Cerebellar cortex (tissue), 1 donor: ENCODE results near the gene PRSS56.
A peak's percentile ranks its signal among the peaks of the same experiment; 100 is the strongest.

Experiments
- DNase-seq: peaks from one replicate; pipeline ENCODE4 v3.0.0-alpha.2; 2015; ENCODE audit warnings: low spot score

PRSS56 gene

DNA sequence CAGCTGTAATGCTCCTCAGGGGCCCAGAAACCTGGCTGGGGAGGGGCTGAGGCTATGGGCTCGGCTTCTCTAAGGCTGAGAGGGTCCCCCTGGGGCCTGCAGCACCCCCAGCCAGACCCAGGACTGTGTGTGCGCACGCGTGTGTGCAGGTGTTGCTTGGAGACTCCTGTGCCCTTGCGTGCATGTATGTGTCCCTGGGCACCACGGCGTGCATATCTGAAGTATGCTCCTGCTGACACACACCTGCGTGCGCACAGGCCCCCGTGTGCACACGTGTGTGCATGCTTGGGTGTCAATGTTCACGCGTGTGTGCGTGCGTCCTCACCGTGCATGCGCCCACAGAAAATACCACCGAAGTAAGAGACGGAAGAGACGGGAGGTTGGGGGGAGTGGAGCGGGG is 17.7 kb upstream of the PRSS56 start:
- DNase-seq: no peak

- DNase-seq: peak; percentile 38
These were observed 17.0 kb upstream of the PRSS56 start for GRCh38 chr2:232502911-232503808.

DNA sequence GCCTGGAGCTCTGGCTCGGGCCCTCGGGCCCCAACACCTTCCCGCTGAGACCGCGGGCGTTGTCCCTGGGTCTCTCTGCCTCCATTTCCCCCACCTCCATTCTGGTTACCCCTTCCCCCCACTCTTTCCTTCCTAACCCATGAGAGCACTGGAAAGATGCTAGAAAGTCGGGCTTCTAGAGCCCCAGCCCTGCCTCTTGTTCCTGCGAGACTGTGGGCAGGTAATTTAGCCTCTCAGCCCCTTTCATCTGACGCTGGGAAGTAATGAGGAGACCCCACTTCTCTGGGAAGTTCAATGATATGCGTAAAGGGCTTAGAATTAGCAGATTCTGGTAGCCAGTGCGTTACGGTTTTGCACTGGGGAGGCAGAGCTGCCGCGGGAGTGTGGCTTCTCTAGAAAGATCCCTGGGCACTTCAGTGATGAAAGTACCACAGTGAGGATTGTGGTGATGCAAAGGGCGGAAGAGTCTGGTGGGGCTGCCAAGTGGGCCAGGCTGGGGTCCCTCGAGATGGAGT is 16.3 kb upstream of the PRSS56 start:
- DNase-seq: no peak

- DNase-seq: peak; percentile 18
These were observed 15.8 kb upstream of the PRSS56 start for GRCh38 chr2:232504438-232504837.

- DNase-seq: no peak
These were observed 14.3 kb upstream of the PRSS56 start for GRCh38 chr2:232505856-232506255.

DNA sequence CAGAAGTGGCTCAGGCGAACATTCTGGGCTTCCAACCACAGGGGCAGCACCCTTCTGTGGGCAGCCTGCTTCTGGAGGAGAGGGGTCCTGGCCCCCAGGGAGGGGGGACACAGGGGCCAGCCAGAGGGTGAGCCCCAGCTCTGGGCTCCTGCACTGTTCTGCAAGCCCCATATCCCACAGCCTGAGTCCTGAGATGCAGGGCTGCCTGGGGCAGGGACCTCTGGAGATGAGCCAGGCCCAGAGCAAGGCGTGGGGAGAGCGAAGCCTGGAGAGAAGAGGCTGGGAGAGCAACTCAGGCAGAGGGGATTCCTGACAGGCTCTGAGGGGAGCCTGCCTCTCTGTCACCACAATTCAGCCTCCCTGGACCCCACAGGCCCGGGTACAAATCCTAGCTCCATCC is 13.5 kb upstream of the PRSS56 start:
- no peak for DNase-seq

GRCh38 chr2:232508251-232508650 is 11.9 kb upstream of the PRSS56 start:
- no peak for DNase-seq

DNA sequence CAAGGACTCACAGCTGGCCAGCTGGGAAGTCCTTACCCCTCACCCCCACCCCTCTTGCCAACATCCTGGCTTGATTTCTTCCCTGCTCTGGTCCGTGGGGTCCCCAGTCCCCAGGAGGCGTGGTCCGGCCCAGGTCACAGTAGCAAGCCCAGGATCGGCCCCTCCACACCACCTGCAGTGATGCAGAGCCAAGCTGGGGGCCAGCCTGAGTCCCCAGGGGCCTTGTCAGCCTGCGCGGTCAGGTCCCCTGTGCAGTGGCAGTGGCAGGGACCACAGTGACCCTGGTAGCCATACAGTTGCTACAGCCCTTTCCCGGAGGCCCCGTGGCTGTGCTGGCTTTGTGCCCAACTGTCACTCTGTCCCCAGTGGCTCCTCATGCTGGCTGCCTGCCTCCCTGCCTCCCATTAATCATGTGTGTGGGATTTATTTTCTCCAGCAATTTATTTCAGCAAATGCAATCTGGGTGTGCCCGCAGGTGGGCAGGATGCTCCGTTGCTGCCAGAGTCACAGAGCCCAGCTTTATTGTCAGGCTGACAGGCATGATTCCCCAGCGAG is 8.8 kb upstream of the PRSS56 start:
- no peak for DNase-seq

GRCh38 chr2:232512602-232513001 is 7.6 kb upstream of the PRSS56 start:
- no peak for DNase-seq

DNA sequence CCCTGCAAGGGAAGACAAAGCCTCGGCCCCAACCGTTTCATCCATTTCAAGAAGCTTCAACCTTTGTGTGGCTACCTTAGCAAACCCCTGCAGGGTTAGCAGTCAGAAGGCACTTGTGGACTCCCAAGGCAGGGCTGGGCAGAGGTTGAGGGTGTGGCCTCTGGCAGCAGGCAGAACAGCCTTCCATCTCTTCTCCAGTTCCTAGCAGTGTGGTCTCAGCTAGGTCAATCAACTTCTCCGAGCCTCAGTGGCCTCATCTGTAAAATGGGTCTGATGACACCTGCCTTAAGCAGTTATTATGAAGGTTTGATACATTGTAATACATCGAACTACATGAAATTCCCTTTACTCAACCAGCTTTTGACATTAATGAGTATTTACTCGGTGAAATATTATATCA is 6.8 kb upstream of the PRSS56 start:
- no peak for DNase-seq

DNA sequence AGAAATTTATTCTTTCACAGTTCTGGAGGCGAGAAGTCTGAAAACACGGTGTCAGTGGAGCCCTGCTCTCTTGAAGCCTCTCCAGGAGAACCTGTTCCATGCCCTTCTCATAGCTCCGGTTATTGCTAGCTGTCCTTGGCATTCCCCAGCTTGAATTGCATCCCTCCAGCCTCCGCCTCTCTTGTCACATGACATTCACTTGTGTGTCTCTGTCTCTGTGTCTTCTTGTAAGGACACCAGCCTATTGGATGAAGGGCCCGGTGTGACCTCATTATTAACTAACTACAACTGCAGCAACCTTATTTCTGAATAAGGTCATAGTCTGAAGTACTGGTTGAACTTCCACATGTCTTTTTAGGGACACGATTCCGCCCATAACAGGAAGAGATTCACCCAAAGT is 4.5 kb upstream of the PRSS56 start:
- no peak for DNase-seq

DNA sequence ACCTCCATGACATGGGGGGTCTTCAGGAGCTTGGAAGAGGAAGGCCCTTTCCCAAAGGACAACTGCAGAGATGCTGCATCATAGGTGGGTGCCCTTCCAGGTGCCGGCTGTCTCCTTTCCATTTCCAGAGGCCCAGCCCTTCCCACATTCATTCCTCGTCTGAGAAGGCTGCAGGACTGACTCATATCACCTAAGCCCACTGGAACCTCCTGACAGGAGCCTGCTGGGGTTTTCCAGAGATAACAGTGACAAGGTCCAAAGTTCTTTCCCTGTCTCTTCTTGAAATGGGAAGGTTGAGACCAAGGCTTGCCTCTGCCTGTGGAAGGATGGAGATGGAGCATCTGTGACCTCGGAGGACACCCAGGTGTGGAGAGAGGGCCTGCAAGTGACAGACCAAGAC is 3.6 kb upstream of the PRSS56 start:
- no peak for DNase-seq

GRCh38 chr2:232518844-232519243 is 1.3 kb upstream of the PRSS56 start:
- no peak for DNase-seq

GRCh38 chr2:232520489-232520888 is 301 bp downstream of the PRSS56 start:
- DNase-seq: no peak

DNA sequence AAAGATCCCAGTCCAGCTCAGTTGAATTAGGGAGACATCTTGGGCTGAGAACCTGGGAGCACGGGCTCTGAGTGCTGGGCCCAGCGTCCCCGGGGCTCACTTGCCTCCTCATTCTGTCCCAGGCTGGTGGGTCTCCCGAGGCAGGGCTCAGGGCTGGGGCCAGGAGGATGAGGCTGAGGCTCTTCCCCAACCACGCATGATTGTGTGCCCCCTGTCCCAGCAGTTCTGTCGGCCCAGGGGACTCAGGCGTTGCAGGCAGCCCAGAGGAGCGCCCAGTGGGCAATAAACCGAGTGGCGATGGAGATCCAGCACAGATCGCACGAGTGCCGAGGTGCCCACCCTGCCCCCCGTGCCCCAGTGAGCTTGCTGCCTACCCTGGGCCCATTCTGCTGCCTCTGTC is 910 bp downstream of the PRSS56 start:
- no peak for DNase-seq

GRCh38 chr2:232521959-232522622 is 1.9 kb downstream of the PRSS56 start:
- DNase-seq: no peak

- no peak for DNase-seq
These were observed 2.6 kb downstream of the PRSS56 start for GRCh38 chr2:232522623-232523401.

- DNase-seq: no peak
These were observed 3.2 kb downstream of the PRSS56 start for GRCh38 chr2:232523402-232523681.

DNA sequence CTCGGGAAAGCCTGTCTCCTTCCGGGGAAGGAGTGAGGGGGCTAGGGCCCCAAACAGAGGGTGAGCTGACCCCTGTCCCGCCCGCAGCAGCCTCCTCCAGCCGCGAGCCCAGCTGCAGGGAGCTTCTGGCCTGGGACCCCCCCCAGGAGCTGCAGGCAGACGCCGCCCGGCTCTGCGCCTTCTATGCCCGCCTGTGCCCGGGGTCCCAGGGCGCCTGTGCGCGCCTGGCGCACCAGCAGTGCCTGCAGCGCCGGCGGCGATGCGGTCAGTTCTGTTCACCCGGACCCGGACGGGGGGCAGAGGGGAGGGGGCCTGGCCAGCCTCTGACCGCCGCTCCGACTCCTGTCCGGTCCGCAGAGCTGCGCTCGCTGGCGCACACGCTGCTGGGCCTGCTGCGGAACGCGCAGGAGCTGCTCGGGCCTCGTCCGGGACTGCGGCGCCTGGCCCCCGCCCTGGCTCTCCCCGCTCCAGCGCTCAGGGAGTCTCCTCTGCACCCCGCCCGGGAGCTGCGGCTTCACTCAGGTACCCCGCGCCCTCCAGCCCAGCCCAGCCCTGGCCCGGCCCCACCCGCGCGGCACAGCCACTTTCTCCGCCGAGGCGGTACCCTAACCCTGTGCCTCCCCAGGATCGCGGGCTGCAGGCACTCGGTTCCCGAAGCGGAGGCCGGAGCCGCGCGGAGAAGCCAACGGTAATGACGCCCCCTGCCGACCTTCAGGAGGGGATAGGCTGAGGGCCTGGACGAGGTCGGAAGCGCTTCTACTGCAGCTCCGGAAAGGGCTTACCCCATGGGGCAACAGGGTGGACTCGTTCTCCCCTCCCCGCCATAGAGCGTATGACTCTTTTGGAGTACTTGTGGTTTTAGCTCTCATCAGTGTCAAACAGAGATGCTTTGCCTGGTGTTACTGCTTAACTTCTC is 3.8 kb downstream of the PRSS56 start:
- peak; percentile 50 for DNase-seq

DNA sequence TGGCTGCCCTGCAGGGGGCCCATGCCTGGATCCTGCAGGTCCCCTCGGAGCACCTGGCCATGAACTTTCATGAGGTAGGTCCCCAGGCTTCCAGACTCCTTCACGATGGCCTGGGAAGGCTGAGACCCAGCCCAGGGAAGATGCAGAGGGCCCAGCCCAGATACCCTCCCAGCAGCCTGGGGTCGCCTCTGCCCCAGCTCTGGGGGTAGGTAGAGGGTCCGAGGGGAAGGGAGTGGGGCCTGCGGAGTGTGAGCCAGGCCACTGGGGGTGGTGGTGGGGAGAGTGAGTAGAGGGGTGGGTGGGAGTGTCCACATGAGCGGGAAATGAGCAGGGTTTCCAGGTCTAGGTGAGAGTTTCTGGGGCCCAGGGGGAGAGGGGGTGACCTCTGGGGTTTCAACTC is 4.6 kb downstream of the PRSS56 start:
- DNase-seq: no peak

- DNase-seq: no peak
These were observed 5.0 kb downstream of the PRSS56 start for GRCh38 chr2:232525199-232525598.
